GM23338 (cell line): ENCODE data around the gene ADCY7. TPM values are rescaled to one million over a fixed set of nuclear protein-coding genes. Genes with fewer than 3 reads are reported as not detected.

ENCODE experiments used
- ATAC-seq: fragments of 200-7000 bp; cut with Tn5 transposase; 3 replicates; pipeline ENCODE4 v1.9.1; 2020
- DNase-seq: peaks from one replicate; pipeline ENCODE4 v3.0.0-alpha.2; 2015; ENCODE audit warnings: low spot score
- H2AFZ ChIP-seq: fragments of 200-600 bp; sonication (generic); 2 replicates; pipeline ENCODE4 v1.8.0; 2016; ENCODE audit warnings: antibody characterized with exemption, mild to moderate bottlenecking, moderate library complexity
- H3F3A ChIP-seq: fragments of 200-600 bp; sonication (generic); replicated peaks from 2 replicates; pipeline ENCODE4 v1.8.0; 2017; ENCODE audit warnings: antibody characterized with exemption, mixed run types, low read depth
- H3K27ac ChIP-seq: fragments of 200-600 bp; sonication (generic); 2 replicates; pipeline ENCODE4 v1.6.1; 2016; ENCODE audit warnings: low read depth
- H3K27me3 ChIP-seq: fragments of 200-600 bp; sonication (generic); 2 replicates; pipeline ENCODE4 v1.8.0; 2016; ENCODE audit warnings: mild to moderate bottlenecking, mixed run types, moderate library complexity; ENCODE audit not compliant: insufficient read depth
- H3K36me3 ChIP-seq: fragments of 200-600 bp; sonication (generic); 2 replicates; pipeline ENCODE4 v1.8.0; 2016; ENCODE audit warnings: mild to moderate bottlenecking; ENCODE audit not compliant: insufficient read depth
- H3K4me1 ChIP-seq: fragments of 200-600 bp; sonication (generic); 2 replicates; pipeline ENCODE4 v1.8.0; 2016; ENCODE audit warnings: mild to moderate bottlenecking, moderate library complexity; ENCODE audit not compliant: insufficient read depth
- H3K4me2 ChIP-seq: fragments of 200-600 bp; sonication (generic); 2 replicates; pipeline ENCODE4 v1.7.1; 2017; ENCODE audit warnings: mixed run types
- H3K4me3 ChIP-seq: fragments of 200-600 bp; sonication (generic); 2 replicates; pipeline ENCODE4 v1.6.1; 2016; ENCODE audit warnings: mixed run types
- H3K79me2 ChIP-seq: fragments of 200-600 bp; sonication (generic); replicated peaks from 2 replicates; pipeline ENCODE4 v1.8.0; 2017; ENCODE audit warnings: mild to moderate bottlenecking; ENCODE audit not compliant: insufficient read depth
- H3K9me2 ChIP-seq: fragments of 200-600 bp; sonication (generic); 2 replicates; pipeline ENCODE4 v1.8.0; 2017; ENCODE audit not compliant: insufficient read depth
- H4K20me1 ChIP-seq: fragments of 200-600 bp; sonication (generic); replicated peaks from 2 replicates; pipeline ENCODE4 v1.8.0; 2017; ENCODE audit warnings: mild to moderate bottlenecking; ENCODE audit not compliant: insufficient read depth
- H3K27ac Mint-ChIP-seq: 2 replicates; pipeline ENCODE4 v1.8.0; 2020; ENCODE audit warnings: inconsistent platforms, mild to moderate bottlenecking, moderate library complexity, mixed read lengths
- H3K27me3 Mint-ChIP-seq: 3 replicates; pipeline ENCODE4 v1.8.0; 2022; ENCODE audit warnings: low read depth, mild to moderate bottlenecking, moderate library complexity, mixed read lengths, inconsistent platforms; ENCODE audit not compliant: insufficient read depth, poor library complexity
- H3K36me3 Mint-ChIP-seq: 3 replicates; pipeline ENCODE4 v1.8.0; 2021; ENCODE audit warnings: low read depth, mild to moderate bottlenecking, inconsistent platforms, moderate library complexity, mixed read lengths
- H3K4me1 Mint-ChIP-seq: 3 replicates; pipeline ENCODE4 v1.8.0; 2020; ENCODE audit warnings: mild to moderate bottlenecking, inconsistent platforms, mixed read lengths
- H3K4me3 Mint-ChIP-seq: 3 replicates; pipeline ENCODE4 v1.8.0; 2021; ENCODE audit warnings: moderate library complexity, mild to moderate bottlenecking, inconsistent platforms, mixed read lengths
- H3K9me3 Mint-ChIP-seq: 3 replicates; pipeline ENCODE4 v1.8.0; 2020; ENCODE audit warnings: moderate library complexity, mild to moderate bottlenecking, inconsistent platforms, mixed read lengths
- CREB1 ChIP-seq: fragments of 250-450 bp; sonication (Bioruptor Pico); IDR thresholded peaks from 2 replicates; pipeline ENCODE4 v1.5.0; 2020; ENCODE audit warnings: low read depth, mild to moderate bottlenecking, moderate library complexity
- EZH2 ChIP-seq: fragments of 200-600 bp; sonication (generic); IDR thresholded peaks from one replicate; pipeline ENCODE4 v1.8.0; 2017; ENCODE audit warnings: antibody characterized with exemption, mild to moderate bottlenecking, low read depth; ENCODE audit not compliant: unreplicated experiment
- NANOG ChIP-seq: IDR thresholded peaks from 2 replicates; pipeline ENCODE4 v1.6.1; 2016; ENCODE audit warnings: antibody characterized with exemption, borderline replicate concordance
- STAT1 ChIP-seq: IDR thresholded peaks from one replicate; pipeline ENCODE4 v1.6.1; 2016; ENCODE audit warnings: antibody characterized with exemption; ENCODE audit not compliant: unreplicated experiment
- ZNF331 ChIP-seq: fragments of 250-450 bp; sonication (Bioruptor Pico); IDR thresholded peaks from 2 replicates; pipeline ENCODE4 v1.5.0; 2020; ENCODE audit warnings: low read depth, mild to moderate bottlenecking, moderate library complexity
- polyA plus RNA-seq: library from polyadenylated mRNA; unstranded; fragments of >200 nt; fragmentation: Nextera tagmentation; extraction: Ambion mirVana; gene quantifications from 2 replicates; pipeline ENCODE4 v1.2.1, GENCODE V29; 2016
- total RNA-seq: library from RNA; depleted of rRNA; stranded (reverse); fragments of >200 nt; shearing (Covaris generic); gene quantifications from 2 replicates; pipeline ENCODE4 v1.2.3, GENCODE V29; 2014
- TF ChIP-seq, protein P1 (sequence below), 2 experiments: fragments of 200-600 bp in 1 of 2; sonication (generic) in 1 of 2; conservative IDR thresholded peaks; 2 replicates each; pipeline versions ENCODE4 v1.5.1 to v1.6.1; 2016 to 2017; ENCODE audit warnings: antibody characterized with exemption in 2 of 2, low read depth in 2 of 2, mild to moderate bottlenecking in 2 of 2, moderate library complexity in 1 of 2
- TF ChIP-seq, protein P2 (sequence below): IDR thresholded peaks from 2 replicates; pipeline ENCODE4 v1.6.1; 2016; ENCODE audit warnings: antibody characterized with exemption
- TF ChIP-seq, protein P3 (sequence below): IDR thresholded peaks from one replicate; pipeline ENCODE4 v1.6.1; 2018; ENCODE audit warnings: antibody characterized with exemption; ENCODE audit not compliant: unreplicated experiment
- TF ChIP-seq, protein P4 (sequence below): fragments of 250-450 bp; sonication (Bioruptor Pico); IDR thresholded peaks from 2 replicates; pipeline ENCODE4 v1.5.0; 2020; ENCODE audit warnings: mild to moderate bottlenecking, moderate library complexity

The ADCY7 gene
- total and polyA plus RNA-seq, 2 experiments from 2014 or later = 2.4 to 10.5 TPM

DNA sequence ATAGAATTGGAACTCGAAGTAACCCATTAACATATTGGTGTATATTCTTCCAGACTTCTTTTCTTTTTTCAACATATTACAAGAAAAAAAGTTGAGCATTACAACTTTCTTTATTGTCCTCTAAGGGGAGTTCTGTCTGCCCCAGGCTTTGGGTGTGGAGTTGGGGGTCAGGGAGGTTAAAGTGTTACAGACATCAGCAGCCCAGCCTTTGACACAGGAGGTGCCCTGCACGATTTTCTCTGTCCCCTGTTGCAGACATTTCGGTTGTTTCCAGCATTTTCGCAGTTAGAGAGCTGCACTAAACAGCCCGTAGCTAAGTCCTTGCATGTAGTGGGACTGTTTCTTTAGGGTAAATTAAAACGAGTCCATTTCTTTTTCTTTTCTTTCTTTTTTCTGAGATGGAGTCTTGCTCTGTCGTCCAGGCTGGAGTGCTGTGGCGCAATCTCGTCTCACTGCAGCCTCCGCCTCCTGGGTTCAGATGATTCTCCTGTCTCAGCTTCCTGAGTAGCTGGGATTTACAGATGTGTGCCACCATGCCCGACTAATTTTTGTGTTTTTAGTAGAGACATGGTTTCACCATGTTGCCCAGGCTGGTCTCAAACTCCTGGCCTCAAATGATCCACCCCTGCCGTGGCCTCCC lies 13.4 kb upstream of the ADCY7 start:
- Mint-ChIP-seq H3K36me3 (no peaks in the 10 kb centered on the region), H3K4me1 (peaks cover 16% of the 10 kb centered on the region), H3K9me3 (no peaks in the 10 kb centered on the region), H3K27me3 (peaks cover 8% of the 10 kb centered on the region), H3K27ac (no peak overlapping the region), H3K4me3 (no peak overlapping the region)
- Histone ChIP-seq H3K36me3 (no peaks in the 10 kb centered on the region), H3K79me2 (no peaks in the 10 kb centered on the region), H4K20me1 (no peaks in the 10 kb centered on the region), H3K27ac (no peak overlapping the region), H3K27me3 (no peaks in the 10 kb centered on the region), H3K4me3 (no peak overlapping the region), H3K9me2 (no peaks in the 10 kb centered on the region), H3K4me2 (no peak overlapping the region), H3F3A (0 out of 2 replicates have a peak, but pooled peaks cover 5% of the 10 kb centered on the region), H3K4me1 (peaks cover 11% of the 10 kb centered on the region), H2AFZ (no peak overlapping the region)
- TF ChIP-seq EZH2 (no peak), NANOG (no peak), STAT1 (no peak), ZNF331 (CRISPR knock-in tag) (no peak), CREB1 (CRISPR knock-in tag) (no peak)
- TF ChIP-seq, protein P1, sequence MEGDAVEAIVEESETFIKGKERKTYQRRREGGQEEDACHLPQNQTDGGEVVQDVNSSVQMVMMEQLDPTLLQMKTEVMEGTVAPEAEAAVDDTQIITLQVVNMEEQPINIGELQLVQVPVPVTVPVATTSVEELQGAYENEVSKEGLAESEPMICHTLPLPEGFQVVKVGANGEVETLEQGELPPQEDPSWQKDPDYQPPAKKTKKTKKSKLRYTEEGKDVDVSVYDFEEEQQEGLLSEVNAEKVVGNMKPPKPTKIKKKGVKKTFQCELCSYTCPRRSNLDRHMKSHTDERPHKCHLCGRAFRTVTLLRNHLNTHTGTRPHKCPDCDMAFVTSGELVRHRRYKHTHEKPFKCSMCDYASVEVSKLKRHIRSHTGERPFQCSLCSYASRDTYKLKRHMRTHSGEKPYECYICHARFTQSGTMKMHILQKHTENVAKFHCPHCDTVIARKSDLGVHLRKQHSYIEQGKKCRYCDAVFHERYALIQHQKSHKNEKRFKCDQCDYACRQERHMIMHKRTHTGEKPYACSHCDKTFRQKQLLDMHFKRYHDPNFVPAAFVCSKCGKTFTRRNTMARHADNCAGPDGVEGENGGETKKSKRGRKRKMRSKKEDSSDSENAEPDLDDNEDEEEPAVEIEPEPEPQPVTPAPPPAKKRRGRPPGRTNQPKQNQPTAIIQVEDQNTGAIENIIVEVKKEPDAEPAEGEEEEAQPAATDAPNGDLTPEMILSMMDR (conservative IDR thresholded peaks at IDR 0.05; ENCODE audit: low read depth in 2 of 2) = no peak
- TF ChIP-seq, protein P2, sequence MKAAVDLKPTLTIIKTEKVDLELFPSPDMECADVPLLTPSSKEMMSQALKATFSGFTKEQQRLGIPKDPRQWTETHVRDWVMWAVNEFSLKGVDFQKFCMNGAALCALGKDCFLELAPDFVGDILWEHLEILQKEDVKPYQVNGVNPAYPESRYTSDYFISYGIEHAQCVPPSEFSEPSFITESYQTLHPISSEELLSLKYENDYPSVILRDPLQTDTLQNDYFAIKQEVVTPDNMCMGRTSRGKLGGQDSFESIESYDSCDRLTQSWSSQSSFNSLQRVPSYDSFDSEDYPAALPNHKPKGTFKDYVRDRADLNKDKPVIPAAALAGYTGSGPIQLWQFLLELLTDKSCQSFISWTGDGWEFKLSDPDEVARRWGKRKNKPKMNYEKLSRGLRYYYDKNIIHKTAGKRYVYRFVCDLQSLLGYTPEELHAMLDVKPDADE = no peak
- TF ChIP-seq, protein P3, sequence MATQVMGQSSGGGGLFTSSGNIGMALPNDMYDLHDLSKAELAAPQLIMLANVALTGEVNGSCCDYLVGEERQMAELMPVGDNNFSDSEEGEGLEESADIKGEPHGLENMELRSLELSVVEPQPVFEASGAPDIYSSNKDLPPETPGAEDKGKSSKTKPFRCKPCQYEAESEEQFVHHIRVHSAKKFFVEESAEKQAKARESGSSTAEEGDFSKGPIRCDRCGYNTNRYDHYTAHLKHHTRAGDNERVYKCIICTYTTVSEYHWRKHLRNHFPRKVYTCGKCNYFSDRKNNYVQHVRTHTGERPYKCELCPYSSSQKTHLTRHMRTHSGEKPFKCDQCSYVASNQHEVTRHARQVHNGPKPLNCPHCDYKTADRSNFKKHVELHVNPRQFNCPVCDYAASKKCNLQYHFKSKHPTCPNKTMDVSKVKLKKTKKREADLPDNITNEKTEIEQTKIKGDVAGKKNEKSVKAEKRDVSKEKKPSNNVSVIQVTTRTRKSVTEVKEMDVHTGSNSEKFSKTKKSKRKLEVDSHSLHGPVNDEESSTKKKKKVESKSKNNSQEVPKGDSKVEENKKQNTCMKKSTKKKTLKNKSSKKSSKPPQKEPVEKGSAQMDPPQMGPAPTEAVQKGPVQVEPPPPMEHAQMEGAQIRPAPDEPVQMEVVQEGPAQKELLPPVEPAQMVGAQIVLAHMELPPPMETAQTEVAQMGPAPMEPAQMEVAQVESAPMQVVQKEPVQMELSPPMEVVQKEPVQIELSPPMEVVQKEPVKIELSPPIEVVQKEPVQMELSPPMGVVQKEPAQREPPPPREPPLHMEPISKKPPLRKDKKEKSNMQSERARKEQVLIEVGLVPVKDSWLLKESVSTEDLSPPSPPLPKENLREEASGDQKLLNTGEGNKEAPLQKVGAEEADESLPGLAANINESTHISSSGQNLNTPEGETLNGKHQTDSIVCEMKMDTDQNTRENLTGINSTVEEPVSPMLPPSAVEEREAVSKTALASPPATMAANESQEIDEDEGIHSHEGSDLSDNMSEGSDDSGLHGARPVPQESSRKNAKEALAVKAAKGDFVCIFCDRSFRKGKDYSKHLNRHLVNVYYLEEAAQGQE = no peak
- TF ChIP-seq, protein P4, sequence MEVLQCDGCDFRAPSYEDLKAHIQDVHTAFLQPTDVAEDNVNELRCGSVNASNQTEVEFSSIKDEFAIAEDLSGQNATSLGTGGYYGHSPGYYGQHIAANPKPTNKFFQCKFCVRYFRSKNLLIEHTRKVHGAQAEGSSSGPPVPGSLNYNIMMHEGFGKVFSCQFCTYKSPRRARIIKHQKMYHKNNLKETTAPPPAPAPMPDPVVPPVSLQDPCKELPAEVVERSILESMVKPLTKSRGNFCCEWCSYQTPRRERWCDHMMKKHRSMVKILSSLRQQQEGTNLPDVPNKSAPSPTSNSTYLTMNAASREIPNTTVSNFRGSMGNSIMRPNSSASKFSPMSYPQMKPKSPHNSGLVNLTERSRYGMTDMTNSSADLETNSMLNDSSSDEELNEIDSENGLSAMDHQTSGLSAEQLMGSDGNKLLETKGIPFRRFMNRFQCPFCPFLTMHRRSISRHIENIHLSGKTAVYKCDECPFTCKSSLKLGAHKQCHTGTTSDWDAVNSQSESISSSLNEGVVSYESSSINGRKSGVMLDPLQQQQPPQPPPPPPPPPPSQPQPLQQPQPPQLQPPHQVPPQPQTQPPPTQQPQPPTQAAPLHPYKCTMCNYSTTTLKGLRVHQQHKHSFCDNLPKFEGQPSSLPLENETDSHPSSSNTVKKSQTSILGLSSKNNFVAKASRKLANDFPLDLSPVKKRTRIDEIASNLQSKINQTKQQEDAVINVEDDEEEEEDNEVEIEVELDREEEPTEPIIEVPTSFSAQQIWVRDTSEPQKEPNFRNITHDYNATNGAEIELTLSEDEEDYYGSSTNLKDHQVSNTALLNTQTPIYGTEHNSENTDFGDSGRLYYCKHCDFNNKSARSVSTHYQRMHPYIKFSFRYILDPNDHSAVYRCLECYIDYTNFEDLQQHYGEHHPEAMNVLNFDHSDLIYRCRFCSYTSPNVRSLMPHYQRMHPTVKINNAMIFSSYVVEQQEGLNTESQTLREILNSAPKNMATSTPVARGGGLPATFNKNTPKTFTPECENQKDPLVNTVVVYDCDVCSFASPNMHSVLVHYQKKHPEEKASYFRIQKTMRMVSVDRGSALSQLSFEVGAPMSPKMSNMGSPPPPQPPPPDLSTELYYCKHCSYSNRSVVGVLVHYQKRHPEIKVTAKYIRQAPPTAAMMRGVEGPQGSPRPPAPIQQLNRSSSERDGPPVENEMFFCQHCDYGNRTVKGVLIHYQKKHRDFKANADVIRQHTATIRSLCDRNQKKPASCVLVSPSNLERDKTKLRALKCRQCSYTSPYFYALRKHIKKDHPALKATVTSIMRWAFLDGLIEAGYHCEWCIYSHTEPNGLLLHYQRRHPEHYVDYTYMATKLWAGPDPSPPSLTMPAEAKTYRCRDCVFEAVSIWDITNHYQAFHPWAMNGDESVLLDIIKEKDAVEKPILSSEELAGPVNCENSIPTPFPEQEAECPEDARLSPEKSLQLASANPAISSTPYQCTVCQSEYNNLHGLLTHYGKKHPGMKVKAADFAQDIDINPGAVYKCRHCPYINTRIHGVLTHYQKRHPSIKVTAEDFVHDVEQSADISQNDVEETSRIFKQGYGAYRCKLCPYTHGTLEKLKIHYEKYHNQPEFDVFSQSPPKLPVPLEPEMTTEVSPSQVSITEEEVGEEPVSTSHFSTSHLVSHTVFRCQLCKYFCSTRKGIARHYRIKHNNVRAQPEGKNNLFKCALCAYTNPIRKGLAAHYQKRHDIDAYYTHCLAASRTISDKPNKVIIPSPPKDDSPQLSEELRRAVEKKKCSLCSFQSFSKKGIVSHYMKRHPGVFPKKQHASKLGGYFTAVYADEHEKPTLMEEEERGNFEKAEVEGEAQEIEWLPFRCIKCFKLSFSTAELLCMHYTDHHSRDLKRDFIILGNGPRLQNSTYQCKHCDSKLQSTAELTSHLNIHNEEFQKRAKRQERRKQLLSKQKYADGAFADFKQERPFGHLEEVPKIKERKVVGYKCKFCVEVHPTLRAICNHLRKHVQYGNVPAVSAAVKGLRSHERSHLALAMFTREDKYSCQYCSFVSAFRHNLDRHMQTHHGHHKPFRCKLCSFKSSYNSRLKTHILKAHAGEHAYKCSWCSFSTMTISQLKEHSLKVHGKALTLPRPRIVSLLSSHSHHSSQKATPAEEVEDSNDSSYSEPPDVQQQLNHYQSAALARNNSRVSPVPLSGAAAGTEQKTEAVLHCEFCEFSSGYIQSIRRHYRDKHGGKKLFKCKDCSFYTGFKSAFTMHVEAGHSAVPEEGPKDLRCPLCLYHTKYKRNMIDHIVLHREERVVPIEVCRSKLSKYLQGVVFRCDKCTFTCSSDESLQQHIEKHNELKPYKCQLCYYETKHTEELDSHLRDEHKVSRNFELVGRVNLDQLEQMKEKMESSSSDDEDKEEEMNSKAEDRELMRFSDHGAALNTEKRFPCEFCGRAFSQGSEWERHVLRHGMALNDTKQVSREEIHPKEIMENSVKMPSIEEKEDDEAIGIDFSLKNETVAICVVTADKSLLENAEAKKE (CRISPR knock-in tag) = no peak
- no peak for ATAC-seq
- no peak for DNase-seq
